K562 (cell line): ENCODE data around the gene ITGB6.

Source experiments
- BRD4 ChIP-seq: fragments of 200-600 bp; sonication (generic); IDR thresholded peaks from 2 replicates; pipeline ENCODE4 v1.6.1; 2017; ENCODE audit warnings: inconsistent platforms
- EGR1 ChIP-seq: fragments of 450-650 bp; conservative IDR thresholded peaks from 2 replicates; pipeline ENCODE4 v1.6.1; 2017; ENCODE audit warnings: mild to moderate bottlenecking
- EZH2 ChIP-seq: IDR thresholded peaks from 2 replicates; pipeline ENCODE4 v1.6.1; 2012; ENCODE audit warnings: low read depth, mild to moderate bottlenecking, inconsistent platforms, low read length, borderline replicate concordance
- FOSL1 ChIP-seq: fragments of 200-800 bp; sonication (Bioruptor generic); conservative IDR thresholded peaks from 2 replicates; pipeline ENCODE4 v1.6.1; 2016; ENCODE audit warnings: missing genetic modification characterization, missing compliant biosample characterization
- HDGF ChIP-seq: fragments of 450-650 bp; IDR thresholded peaks from 2 replicates; pipeline ENCODE4 v1.6.1; 2016
- HNRNPH1 ChIP-seq: fragments of 200-400 bp; formaldehyde crosslinking; optimal IDR thresholded peaks from 2 replicates; pipeline ENCODE3; 2017; ENCODE audit warnings: low read depth, mild to moderate bottlenecking, low read length, moderate library complexity
- POLR2H ChIP-seq: IDR thresholded peaks from 2 replicates; pipeline ENCODE4 v1.6.1; 2016; ENCODE audit warnings: missing genetic modification characterization, low read depth, mild to moderate bottlenecking, control low read depth, missing compliant biosample characterization, moderate library complexity
- SIN3A ChIP-seq, 2 experiments: fragments of 150-350 bp in 1 of 2; IDR thresholded peaks; 2 replicates each; pipeline ENCODE4 v1.6.1; 2011 to 2016; ENCODE audit warnings: borderline replicate concordance in 2 of 2, low read depth in 2 of 2, low read length in 2 of 2, mild to moderate bottlenecking in 2 of 2, moderate library complexity in 2 of 2; ENCODE audit not compliant: control insufficient read depth in 1 of 2
- USF2 ChIP-seq: sonication (generic); formaldehyde crosslinking; IDR thresholded peaks from 2 replicates; pipeline ENCODE4 v1.5.0; 2020; ENCODE audit warnings: missing genetic modification reagents
- ZNF140 ChIP-seq: fragments of 250-450 bp; sonication (Bioruptor Pico); IDR thresholded peaks from 2 replicates; pipeline ENCODE4 v1.8.0; 2021; ENCODE audit warnings: moderate library complexity, mild to moderate bottlenecking, inconsistent platforms
- ZNF274 ChIP-seq: IDR thresholded peaks from 2 replicates; pipeline ENCODE4 v1.6.1; 2011; ENCODE audit warnings: low read depth, mild to moderate bottlenecking, low read length, moderate library complexity, borderline replicate concordance
- TF ChIP-seq, protein P1 (sequence below): fragments of 450-650 bp; IDR thresholded peaks from 2 replicates; pipeline ENCODE4 v1.6.1; 2016
- TF ChIP-seq, protein P2 (sequence below), 3 experiments: IDR thresholded peaks in 2 of 3; conservative IDR thresholded peaks in 1 of 3; 2 replicates each; pipeline ENCODE4 v1.5.1; 2011 to 2012; ENCODE audit warnings: low read length in 3 of 3, mild to moderate bottlenecking in 3 of 3, control low read depth in 2 of 3, improper control_type of control experiment in 1 of 3, inconsistent platforms in 1 of 3, low read depth in 1 of 3, mixed read lengths in 1 of 3, moderate library complexity in 1 of 3; ENCODE audit not compliant: insufficient read depth in 2 of 3

- TF ChIP-seq, protein P1, sequence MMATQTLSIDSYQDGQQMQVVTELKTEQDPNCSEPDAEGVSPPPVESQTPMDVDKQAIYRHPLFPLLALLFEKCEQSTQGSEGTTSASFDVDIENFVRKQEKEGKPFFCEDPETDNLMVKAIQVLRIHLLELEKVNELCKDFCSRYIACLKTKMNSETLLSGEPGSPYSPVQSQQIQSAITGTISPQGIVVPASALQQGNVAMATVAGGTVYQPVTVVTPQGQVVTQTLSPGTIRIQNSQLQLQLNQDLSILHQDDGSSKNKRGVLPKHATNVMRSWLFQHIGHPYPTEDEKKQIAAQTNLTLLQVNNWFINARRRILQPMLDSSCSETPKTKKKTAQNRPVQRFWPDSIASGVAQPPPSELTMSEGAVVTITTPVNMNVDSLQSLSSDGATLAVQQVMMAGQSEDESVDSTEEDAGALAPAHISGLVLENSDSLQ: no peak
- TF ChIP-seq POLR2H (tag) (no peak), EZH2 (no peak), FOSL1 (tag) (no peak), SIN3A (IDR thresholded peaks at IDR 0.05; ENCODE audit: borderline replicate concordance in 2 of 2, control insufficient read depth in 1 of 2, low read depth in 2 of 2, low read length in 2 of 2) (no peak), ZNF274 (no peak), BRD4 (no peak), USF2 (no peak), ZNF140 (no peak), EGR1 (no peak), HNRNPH1 (no peak), HDGF (no peak)
- TF ChIP-seq, protein P2, sequence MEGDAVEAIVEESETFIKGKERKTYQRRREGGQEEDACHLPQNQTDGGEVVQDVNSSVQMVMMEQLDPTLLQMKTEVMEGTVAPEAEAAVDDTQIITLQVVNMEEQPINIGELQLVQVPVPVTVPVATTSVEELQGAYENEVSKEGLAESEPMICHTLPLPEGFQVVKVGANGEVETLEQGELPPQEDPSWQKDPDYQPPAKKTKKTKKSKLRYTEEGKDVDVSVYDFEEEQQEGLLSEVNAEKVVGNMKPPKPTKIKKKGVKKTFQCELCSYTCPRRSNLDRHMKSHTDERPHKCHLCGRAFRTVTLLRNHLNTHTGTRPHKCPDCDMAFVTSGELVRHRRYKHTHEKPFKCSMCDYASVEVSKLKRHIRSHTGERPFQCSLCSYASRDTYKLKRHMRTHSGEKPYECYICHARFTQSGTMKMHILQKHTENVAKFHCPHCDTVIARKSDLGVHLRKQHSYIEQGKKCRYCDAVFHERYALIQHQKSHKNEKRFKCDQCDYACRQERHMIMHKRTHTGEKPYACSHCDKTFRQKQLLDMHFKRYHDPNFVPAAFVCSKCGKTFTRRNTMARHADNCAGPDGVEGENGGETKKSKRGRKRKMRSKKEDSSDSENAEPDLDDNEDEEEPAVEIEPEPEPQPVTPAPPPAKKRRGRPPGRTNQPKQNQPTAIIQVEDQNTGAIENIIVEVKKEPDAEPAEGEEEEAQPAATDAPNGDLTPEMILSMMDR (IDR thresholded peaks at IDR 0.05 in 2 of 3, conservative IDR thresholded peaks at IDR 0.05 in 1 of 3; ENCODE audit: insufficient read depth in 2 of 3, low read depth in 1 of 3, low read length in 3 of 3): no peak
These were observed 126.7 kb downstream of the ITGB6 start for GRCh38 chr2:160073284-160073888.
